Transverse colon (tissue), 4 donors: ENCODE data around the gene SPATA17. TPM values are rescaled to one million over a fixed set of nuclear protein-coding genes. Genes with fewer than 3 reads are reported as not detected.

Experiments
- DNase-seq: peaks from one replicate; pipeline ENCODE4 v3.0.0-alpha.2; 2019
- H3K27ac ChIP-seq, 4 donors: fragments of 200-600 bp; sonication (generic); 2 replicates each; pipeline ENCODE4 v1.5.1; 2016 to 2018; ENCODE audit warnings: inconsistent platforms in 4 of 4
- H3K27me3 ChIP-seq: fragments of 200-600 bp; sonication (generic); 2 replicates; pipeline ENCODE4 v1.5.1; 2017; ENCODE audit warnings: inconsistent platforms
- H3K36me3 ChIP-seq, 4 donors: fragments of 200-600 bp; sonication (generic); 2 replicates each; pipeline ENCODE4 v1.5.1; 2017 to 2019; ENCODE audit warnings: inconsistent platforms in 4 of 4
- H3K4me1 ChIP-seq, 4 donors: fragments of 200-600 bp; sonication (generic); 2 replicates each; pipeline ENCODE4 v1.5.1; 2017 to 2020; ENCODE audit warnings: inconsistent platforms in 4 of 4
- H3K4me3 ChIP-seq, 4 donors: fragments of 200-600 bp; sonication (generic); 1 replicate in 1 of 4; 2 replicates in 3 of 4; pipeline versions ENCODE4 v1.5.1 to v1.6.1; 2017 to 2019; ENCODE audit warnings: inconsistent platforms in 4 of 4
- H3K9me3 ChIP-seq, 2 donors: fragments of 200-600 bp; sonication (generic); 2 replicates each; pipeline ENCODE4 v1.5.1; 2017 to 2019; ENCODE audit warnings: inconsistent platforms in 2 of 2
- EP300 ChIP-seq: sonication (generic); formaldehyde crosslinking; IDR thresholded peaks from one replicate; pipeline ENCODE4 v1.6.1; 2017; ENCODE audit warnings: antibody characterized with exemption, low read depth
- POLR2A ChIP-seq: fragments of 450-650 bp; IDR thresholded peaks from one replicate; pipeline ENCODE4 v1.6.1; 2016; ENCODE audit warnings: antibody characterized with exemption, mild to moderate bottlenecking, moderate library complexity
- POLR2AphosphoS5 ChIP-seq, 3 donors: sonication (generic); formaldehyde crosslinking; IDR thresholded peaks; one replicate each; pipeline ENCODE4 v1.6.1; 2016; ENCODE audit warnings: antibody characterized with exemption in 3 of 3
- WGBS, 2 donors: methylation state at CpG; one replicate each; pipeline ENCODE4 v1.1.5; 2018; ENCODE audit warnings: low coverage in 1 of 2; 5-methylcytosine and 5-hydroxymethylcytosine counted together
- in situ Hi-C, 4 donors: fragments of 200-750 bp; cut with MboI; loops; one replicate each; pipeline versions ENCODE4 v1.15.0 to v1.15.1; 2017; ENCODE audit warnings: low sequenced_read_pairs in 3 of 4, low pct_ligation_motif_present in 1 of 4, low pct_unique_long_range_greater_than_20kb in 1 of 4
- intact Hi-C: fragments of 100-400 bp; cut with DNase I; formaldehyde crosslinking; loops from one replicate; pipeline ENCODE4 v1.15.1; 2023; ENCODE audit warnings: low total_unique reads
- total RNA-seq, 4 donors: library from RNA; depleted of rRNA; stranded (reverse); fragments of >200 nt; gene quantifications; one replicate each; pipeline ENCODE4 v1.1.0, GENCODE V29; 2016
- TF ChIP-seq, protein P1 (sequence below), 5 experiments: fragments of 200-600 bp in 3 of 5; fragments of 450-650 bp in 2 of 5; sonication (generic) in 3 of 5; IDR thresholded peaks; 1 replicate in 2 of 5; 2 replicates in 3 of 5; pipeline ENCODE4 v1.5.1; 2016 to 2017; ENCODE audit warnings: antibody characterized with exemption in 5 of 5, inconsistent platforms in 3 of 5, mild to moderate bottlenecking in 2 of 5, moderate library complexity in 1 of 5

SPATA17 gene
- total RNA-seq, 4 donors from 2014 or later: under 0.01 TPM; not detected in 2

GRCh38 chr1:217617126-217617525 lies 14.0 kb upstream of the SPATA17 start:
- H3K36me3 ChIP-seq: peaks cover 0 to 13% (median 5%) of the 10 kb centered on the region in 4 donors
- no peak for DNase-seq
- no peak overlapping the region for H3K4me3 ChIP-seq
- no peaks in the 10 kb centered on the region for H3K27me3 ChIP-seq
- TF ChIP-seq, protein P1, sequence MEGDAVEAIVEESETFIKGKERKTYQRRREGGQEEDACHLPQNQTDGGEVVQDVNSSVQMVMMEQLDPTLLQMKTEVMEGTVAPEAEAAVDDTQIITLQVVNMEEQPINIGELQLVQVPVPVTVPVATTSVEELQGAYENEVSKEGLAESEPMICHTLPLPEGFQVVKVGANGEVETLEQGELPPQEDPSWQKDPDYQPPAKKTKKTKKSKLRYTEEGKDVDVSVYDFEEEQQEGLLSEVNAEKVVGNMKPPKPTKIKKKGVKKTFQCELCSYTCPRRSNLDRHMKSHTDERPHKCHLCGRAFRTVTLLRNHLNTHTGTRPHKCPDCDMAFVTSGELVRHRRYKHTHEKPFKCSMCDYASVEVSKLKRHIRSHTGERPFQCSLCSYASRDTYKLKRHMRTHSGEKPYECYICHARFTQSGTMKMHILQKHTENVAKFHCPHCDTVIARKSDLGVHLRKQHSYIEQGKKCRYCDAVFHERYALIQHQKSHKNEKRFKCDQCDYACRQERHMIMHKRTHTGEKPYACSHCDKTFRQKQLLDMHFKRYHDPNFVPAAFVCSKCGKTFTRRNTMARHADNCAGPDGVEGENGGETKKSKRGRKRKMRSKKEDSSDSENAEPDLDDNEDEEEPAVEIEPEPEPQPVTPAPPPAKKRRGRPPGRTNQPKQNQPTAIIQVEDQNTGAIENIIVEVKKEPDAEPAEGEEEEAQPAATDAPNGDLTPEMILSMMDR (IDR thresholded peaks at IDR 0.05): no peak
- TF ChIP-seq POLR2A: no peak
- TF ChIP-seq POLR2AphosphoS5 (IDR thresholded peaks at IDR 0.05): no peak
- no peak for TF ChIP-seq EP300
- intact Hi-C loops: no loop called here
- WGBS, 2 donors: 84 to 88% methylated on average over 1 of the region's 1 CpG
- H3K9me3 ChIP-seq: no peaks in the 10 kb centered on the region
- in situ Hi-C loops: no loop called here
- no peak overlapping the region for H3K27ac ChIP-seq
- no peaks in the 10 kb centered on the region for H3K4me1 ChIP-seq

GRCh38 chr1:217620814-217621213 lies 10.3 kb upstream of the SPATA17 start:
- no peak for DNase-seq
- Histone ChIP-seq H3K27ac (no peak overlapping the region), H3K9me3 (no peaks in the 10 kb centered on the region), H3K4me3 (no peak overlapping the region), H3K4me1 (no peaks in the 10 kb centered on the region), H3K36me3 (peaks cover 0 to 13% (median 5%) of the 10 kb centered on the region in 4 donors), H3K27me3 (no peaks in the 10 kb centered on the region)
- in situ Hi-C loops (no loop called here), intact Hi-C loops (loop anchor here (5.0 kb wide), 1 partner anchor 546 kb away; no protein-coding TSS in a partner anchor)
- TF ChIP-seq POLR2AphosphoS5 (IDR thresholded peaks at IDR 0.05) (no peak), POLR2A (no peak), EP300 (no peak)
- TF ChIP-seq, protein P1 (IDR thresholded peaks at IDR 0.05): no peak
- 71 to 73% methylated on average over 4 of the region's 4 CpGs for WGBS, 2 donors

GRCh38 chr1:217622042-217622441 lies 9.1 kb upstream of the SPATA17 start:
- Histone ChIP-seq H3K9me3 (no peaks in the 10 kb centered on the region), H3K27ac (no peak overlapping the region), H3K4me3 (no peak overlapping the region), H3K4me1 (no peaks in the 10 kb centered on the region), H3K36me3 (peaks cover 0 to 13% (median 5%) of the 10 kb centered on the region in 4 donors), H3K27me3 (no peaks in the 10 kb centered on the region)
- WGBS, 2 donors: 89 to 92% methylated on average over 3 of the region's 3 CpGs
- intact Hi-C loops (loop anchor here (5.0 kb wide), 1 partner anchor 545 kb away; no protein-coding TSS in a partner anchor), in situ Hi-C loops (no loop called here)
- TF ChIP-seq POLR2A (no peak), EP300 (no peak)
- TF ChIP-seq, protein P1 (IDR thresholded peaks at IDR 0.05): no peak
- no peak for DNase-seq

- peaks cover 6 to 32% (median 26%) of the 10 kb centered on the region in 4 donors for H3K4me1 ChIP-seq
- H3K36me3 ChIP-seq: no peaks in the 10 kb centered on the region
- no peak overlapping the region for H3K27ac ChIP-seq
- H3K9me3 ChIP-seq: no peaks in the 10 kb centered on the region
- no peaks in the 10 kb centered on the region for H3K27me3 ChIP-seq
- TF ChIP-seq, protein P1 (IDR thresholded peaks at IDR 0.05): no peak
- TF ChIP-seq EP300 (no peak), POLR2A (no peak), POLR2AphosphoS5 (IDR thresholded peaks at IDR 0.05) (no peak)
- DNase-seq: no peak
- no peak overlapping the region for H3K4me3 ChIP-seq
- intact Hi-C loops (no loop called here), in situ Hi-C loops (no loop called here)
- 83 to 88% methylated on average over 1 to 2 of the region's 2 CpGs for WGBS, 2 donors
These were observed 4.8 kb upstream of the SPATA17 start for GRCh38 chr1:217626321-217626720.
